ENCODE results near the gene SPOPL.

SPOPL gene

DNA sequence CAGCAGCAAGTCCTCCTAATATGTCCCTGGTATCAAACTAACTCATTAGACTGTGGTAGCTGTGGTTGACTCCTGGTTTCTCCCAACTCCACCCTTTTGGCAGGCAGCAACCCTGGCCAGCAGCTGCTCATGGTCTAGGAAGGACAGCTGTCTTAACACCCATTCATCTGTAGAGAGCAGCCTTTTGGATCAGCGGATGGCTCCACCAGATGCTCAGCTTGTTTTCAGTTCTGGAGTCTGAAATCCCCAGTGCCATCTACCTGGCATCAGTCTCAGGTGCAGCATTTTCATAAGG lies 100.5 kb downstream of the SPOPL start:
- H3K4me3 ChIP-seq (ENCODE audit: low read depth, low read length): no peak overlapping the region
- in situ Hi-C loops (cut with HindIII; ENCODE audit: low sequenced_read_pairs): no loop called here
- TF ChIP-seq, protein P1, sequence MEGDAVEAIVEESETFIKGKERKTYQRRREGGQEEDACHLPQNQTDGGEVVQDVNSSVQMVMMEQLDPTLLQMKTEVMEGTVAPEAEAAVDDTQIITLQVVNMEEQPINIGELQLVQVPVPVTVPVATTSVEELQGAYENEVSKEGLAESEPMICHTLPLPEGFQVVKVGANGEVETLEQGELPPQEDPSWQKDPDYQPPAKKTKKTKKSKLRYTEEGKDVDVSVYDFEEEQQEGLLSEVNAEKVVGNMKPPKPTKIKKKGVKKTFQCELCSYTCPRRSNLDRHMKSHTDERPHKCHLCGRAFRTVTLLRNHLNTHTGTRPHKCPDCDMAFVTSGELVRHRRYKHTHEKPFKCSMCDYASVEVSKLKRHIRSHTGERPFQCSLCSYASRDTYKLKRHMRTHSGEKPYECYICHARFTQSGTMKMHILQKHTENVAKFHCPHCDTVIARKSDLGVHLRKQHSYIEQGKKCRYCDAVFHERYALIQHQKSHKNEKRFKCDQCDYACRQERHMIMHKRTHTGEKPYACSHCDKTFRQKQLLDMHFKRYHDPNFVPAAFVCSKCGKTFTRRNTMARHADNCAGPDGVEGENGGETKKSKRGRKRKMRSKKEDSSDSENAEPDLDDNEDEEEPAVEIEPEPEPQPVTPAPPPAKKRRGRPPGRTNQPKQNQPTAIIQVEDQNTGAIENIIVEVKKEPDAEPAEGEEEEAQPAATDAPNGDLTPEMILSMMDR (IDR thresholded peaks at IDR 0.05; ENCODE audit: low read depth, low read length, missing control alignments): no peak
- no peak for DNase-seq (ENCODE audit: low read depth)

DNA sequence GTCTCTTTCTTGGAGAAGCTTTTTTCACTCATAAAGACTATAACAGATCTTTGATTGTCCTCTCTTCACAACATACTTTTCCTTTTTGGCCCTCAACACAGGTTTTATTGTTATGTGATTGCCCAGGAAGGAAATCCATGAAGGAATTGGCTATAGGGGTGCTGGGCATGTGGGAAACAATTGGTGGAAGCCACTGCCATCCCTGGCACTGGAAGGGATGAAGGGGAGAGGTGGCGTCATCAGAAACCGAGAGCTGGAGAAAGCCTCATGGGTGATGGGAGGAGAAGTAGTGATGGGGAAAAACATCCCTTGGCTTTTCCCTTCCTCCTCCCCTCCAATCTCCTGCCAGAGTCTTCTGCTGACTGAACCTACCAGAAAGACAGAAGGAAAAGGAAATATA lies 106.2 kb downstream of the SPOPL start:
- no peak for DNase-seq (ENCODE audit: low read depth)
- TF ChIP-seq, protein P1 (IDR thresholded peaks at IDR 0.05; ENCODE audit: low read depth, low read length, missing control alignments): no peak
- H3K4me3 ChIP-seq (ENCODE audit: low read depth, low read length): no peak overlapping the region
- in situ Hi-C loops (cut with HindIII; ENCODE audit: low sequenced_read_pairs): no loop called here

DNA sequence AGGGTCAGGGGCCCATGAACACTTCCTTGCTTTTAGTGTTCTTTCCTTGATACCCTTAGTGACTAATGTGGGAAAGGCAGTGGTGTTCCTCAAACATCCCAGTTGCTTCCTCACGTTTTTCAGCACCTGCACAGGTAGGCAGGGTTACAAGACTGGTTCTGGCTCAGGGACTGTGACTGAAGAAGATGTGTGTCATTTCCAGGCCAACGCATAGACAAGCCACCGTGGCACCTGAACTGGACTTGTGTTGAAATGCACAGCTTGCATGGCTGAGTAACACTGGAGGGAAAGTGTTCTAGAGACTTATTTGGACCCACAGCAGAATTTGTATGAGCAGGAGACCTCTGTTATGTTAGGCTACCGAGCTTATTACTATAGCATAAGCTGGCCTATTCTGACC lies 107.9 kb downstream of the SPOPL start:
- H3K4me3 ChIP-seq (ENCODE audit: low read depth, low read length): no peak overlapping the region
- no peak for DNase-seq (ENCODE audit: low read depth)
- TF ChIP-seq, protein P1 (IDR thresholded peaks at IDR 0.05; ENCODE audit: low read depth, low read length, missing control alignments): no peak
- in situ Hi-C loops (cut with HindIII; ENCODE audit: low sequenced_read_pairs): no loop called here

DNA sequence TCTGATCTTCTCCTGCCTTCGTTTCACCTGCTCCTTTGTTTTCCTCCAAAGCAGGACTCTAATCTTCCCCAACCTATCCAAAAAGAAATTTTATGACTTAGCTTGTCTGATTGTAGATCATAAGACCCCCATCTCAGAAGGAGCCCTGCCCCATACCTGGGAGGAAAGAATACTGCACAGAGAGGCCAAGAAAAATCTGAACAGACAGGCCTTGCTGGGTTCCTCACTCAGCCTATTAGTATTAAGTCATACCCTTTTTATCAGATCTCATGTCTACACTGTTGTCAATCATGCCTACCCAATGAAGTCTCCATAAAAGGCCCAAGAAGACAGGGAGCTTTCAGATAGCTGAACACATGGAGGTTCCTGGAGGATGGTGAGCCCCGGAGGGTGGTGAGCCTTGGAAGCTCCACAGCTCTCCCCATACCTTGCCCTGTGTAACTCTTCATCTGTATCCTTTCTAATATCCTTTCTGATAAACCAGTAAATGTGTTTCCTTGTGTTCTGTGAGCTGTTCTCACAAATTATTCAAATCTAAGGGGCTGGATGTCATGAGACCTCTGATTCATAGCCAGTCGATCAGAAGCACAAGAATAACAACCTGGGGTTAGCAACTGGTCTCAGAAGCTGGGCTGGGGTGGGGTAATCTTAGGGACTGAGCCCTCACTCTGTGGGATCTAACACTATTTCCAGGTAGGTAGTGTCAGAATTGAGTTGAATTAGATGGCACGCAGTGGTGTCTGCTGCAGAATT lies 108.8 kb downstream of the SPOPL start:
- TF ChIP-seq, protein P1 (IDR thresholded peaks at IDR 0.05; ENCODE audit: low read depth, low read length, missing control alignments): no peak
- H3K4me3 ChIP-seq (ENCODE audit: low read depth, low read length): no peak overlapping the region
- DNase-seq (ENCODE audit: low read depth): no peak
- in situ Hi-C loops (cut with HindIII; ENCODE audit: low sequenced_read_pairs): no loop called here

DNA sequence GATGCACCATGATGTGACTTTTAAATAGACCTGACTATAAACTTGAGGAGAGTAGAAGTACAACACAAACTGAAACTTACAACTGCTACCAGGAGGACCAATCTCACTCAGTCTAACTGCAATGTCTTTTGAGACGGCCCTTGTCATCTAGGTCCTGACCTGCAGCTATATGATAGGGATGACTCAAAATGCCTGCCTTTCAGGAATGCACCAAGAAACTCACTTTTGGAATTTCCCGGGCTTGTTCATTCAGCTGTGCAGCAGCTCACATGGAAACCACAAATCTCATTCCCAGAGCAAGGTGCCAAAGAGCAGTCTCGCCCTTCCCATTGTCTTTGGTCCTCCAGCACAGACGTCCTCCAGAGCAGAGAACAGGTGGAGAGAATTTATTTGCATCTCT lies 113.7 kb downstream of the SPOPL start:
- in situ Hi-C loops (cut with HindIII; ENCODE audit: low sequenced_read_pairs): no loop called here
- no peak overlapping the region for H3K4me3 ChIP-seq (ENCODE audit: low read depth, low read length)
- TF ChIP-seq, protein P1 (IDR thresholded peaks at IDR 0.05; ENCODE audit: low read depth, low read length, missing control alignments): no peak
- peak; percentile 29 for DNase-seq (ENCODE audit: low read depth)

DNA sequence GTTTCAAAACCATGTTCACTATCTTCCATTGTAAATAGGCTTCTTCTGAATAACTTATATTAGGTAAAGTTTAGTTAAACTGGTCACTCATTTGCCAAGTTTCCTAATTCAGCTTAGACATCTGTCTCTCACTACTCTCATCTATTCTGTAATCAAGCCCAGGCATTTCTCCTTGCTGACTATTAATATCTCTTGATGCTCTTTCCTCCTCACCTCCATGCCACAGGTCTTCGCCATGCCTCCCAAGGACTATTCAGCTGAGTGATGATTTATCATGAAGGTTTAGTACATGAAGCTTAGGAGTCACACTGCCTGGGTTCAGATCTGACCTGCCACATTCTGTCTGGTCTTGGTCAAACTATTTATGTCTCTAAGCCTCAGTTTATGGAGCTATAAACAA lies 115.5 kb downstream of the SPOPL start:
- DNase-seq (ENCODE audit: low read depth): no peak
- in situ Hi-C loops (cut with HindIII; ENCODE audit: low sequenced_read_pairs): no loop called here
- H3K4me3 ChIP-seq (ENCODE audit: low read depth, low read length): no peak overlapping the region

More for the DNA sequence above, 115.5 kb downstream of the SPOPL start:
- TF ChIP-seq, protein P1 (IDR thresholded peaks at IDR 0.05; ENCODE audit: low read depth, low read length, missing control alignments): no peak
